ENCODE data around the gene ANKS1A. TPM values are rescaled to one million over a fixed set of nuclear protein-coding genes. Genes with fewer than 3 reads are reported as not detected.

The ANKS1A gene
- total RNA-seq, 1 experiment from 2014 or later: 18.4 TPM

GRCh38 chr6:35069262-35069661 is 180.2 kb downstream of the ANKS1A start:
- no peak for DNase-seq (ENCODE audit: low read depth)

GRCh38 chr6:35070111-35070510 is 181.1 kb downstream of the ANKS1A start:
- DNase-seq (ENCODE audit: low read depth): no peak

GRCh38 chr6:35071347-35071994 is 182.4 kb downstream of the ANKS1A start:
- DNase-seq (ENCODE audit: low read depth): no peak

GRCh38 chr6:35072051-35072697 is 183.1 kb downstream of the ANKS1A start:
- no peak for DNase-seq (ENCODE audit: low read depth)

GRCh38 chr6:35072698-35073055 is 183.6 kb downstream of the ANKS1A start:
- DNase-seq (ENCODE audit: low read depth): no peak

GRCh38 chr6:35073211-35073610 is 184.2 kb downstream of the ANKS1A start:
- DNase-seq (ENCODE audit: low read depth): no peak

DNA sequence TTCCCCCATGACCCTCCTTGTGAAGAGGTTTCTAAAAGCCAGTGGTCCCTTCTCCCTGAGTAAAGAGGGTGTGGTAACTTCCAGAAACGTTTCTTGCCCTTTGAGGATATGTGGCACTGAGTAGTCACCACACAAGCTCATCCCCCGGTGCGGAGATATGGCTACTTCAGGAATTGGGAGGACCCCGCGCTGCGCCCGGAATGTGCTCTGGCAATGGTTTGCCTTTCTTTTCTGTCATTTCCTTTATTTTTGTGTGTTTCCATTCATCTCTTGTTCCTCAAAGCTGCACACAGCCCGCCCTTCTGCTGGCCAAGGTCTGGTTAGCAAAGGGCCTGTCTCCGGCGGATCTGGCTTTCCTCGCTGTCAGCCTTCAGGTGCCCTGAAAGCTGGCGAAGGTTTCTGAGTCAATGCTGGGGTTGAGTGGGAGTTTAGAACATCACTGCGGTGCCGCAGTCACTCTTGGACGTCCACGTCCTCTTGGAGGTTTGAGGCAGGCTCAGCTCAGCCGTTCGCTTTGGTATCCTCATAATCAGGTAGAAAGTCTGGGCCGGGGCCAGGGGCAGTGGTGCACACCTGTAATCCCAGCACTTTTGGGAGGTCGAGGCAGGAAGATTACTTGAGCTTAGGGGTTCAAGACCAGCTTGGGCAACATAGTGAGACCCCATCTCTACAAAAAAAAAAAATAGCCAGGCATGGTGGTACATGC is 184.9 kb downstream of the ANKS1A start:
- no peak for DNase-seq (ENCODE audit: low read depth)

- DNase-seq (ENCODE audit: low read depth): no peak
Observed at GRCh38 chr6:35076997-35077712, 188.1 kb downstream of the ANKS1A start.

DNA sequence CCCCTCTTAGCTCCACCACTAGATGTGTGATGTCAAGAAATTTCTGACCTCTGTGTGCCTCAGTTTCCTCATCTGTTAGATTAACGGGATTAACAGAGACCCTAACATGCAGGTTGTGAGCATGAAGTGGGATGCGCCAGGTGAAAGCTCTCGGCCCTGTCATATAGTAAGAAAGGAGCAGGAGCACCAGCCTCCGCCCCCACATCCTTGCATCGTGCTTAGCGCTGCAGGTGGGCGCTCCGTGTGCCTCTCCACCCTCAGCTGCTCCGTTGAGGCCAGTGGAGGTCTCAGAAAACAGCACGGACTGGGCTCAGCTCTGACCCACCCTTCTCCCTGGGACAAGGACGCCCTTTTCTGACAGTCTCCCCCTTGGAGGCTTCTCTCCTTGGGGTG is 188.7 kb downstream of the ANKS1A start:
- no peak for DNase-seq (ENCODE audit: low read depth)

- no peak for DNase-seq (ENCODE audit: low read depth)
Observed at GRCh38 chr6:35078226-35078850, 189.3 kb downstream of the ANKS1A start.

GRCh38 chr6:35078896-35079295 is 189.8 kb downstream of the ANKS1A start:
- no peak for DNase-seq (ENCODE audit: low read depth)

DNA sequence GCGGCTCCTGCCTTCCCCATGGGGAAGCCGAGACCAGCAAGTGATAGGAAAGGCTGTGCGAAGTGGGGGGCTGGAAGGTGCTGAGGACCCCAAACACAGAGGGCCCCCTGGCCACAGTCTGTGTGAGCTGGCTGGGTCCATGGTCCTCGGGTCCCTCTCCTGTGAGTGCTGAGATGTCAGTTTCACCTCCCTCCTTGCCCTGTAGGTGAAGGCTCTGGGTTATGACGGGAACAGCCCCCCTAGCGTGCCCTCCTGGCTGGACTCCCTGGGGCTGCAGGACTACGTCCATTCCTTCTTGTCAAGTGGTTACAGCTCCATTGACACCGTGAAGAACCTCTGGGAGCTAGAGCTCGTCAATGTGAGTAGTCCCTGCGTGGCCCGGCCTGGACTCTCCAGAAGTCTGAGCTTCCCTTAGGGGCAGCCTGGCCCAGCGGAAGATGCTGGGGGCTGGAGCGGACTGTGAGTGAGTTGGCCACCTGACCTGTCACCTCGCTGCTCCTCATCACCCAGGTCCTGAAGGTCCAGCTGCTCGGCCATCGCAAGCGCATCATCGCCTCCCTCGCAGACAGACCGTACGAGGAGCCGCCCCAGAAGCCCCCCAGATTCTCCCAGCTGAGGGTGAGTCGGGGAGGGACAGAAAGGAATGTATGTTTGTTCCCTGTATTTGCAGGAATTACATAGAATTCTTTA is 190.4 kb downstream of the ANKS1A start:
- no peak for DNase-seq (ENCODE audit: low read depth)

DNA sequence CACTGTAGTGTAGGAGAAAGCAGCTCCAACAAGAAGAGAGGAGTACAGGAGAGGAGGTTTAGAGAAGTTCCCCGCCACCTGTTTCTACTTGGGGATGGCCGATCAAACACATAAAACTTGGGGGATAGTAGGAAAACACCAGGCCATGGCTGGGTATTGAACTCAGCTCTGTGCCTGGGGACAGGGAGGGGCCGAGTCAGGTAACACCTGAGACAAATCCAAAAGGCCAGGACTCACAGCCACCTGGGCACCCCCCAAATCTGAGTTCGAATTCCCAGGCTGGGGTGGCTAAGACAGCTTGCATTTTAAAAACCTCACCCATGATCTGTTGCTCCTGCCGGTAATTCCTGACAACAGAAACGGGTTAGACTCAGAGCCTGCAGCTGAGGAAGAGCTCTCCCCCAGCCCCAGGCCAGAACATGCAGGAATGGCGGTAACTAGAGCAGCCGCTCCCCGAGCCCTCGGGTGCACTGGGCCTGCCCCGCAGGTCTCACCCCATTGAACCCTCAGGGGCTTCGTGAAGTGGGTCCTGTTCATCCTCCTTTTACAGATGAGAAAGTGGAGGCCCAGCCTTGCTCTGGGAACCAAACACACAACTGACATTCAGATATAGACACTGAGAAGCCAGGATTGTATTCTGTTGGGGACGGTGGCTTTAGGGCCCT is 191.1 kb downstream of the ANKS1A start:
- DNase-seq (ENCODE audit: low read depth): no peak

GRCh38 chr6:35080821-35081425 is 191.9 kb downstream of the ANKS1A start:
- DNase-seq (ENCODE audit: low read depth): no peak

GRCh38 chr6:35081426-35081851 is 192.4 kb downstream of the ANKS1A start:
- DNase-seq (ENCODE audit: low read depth): no peak

DNA sequence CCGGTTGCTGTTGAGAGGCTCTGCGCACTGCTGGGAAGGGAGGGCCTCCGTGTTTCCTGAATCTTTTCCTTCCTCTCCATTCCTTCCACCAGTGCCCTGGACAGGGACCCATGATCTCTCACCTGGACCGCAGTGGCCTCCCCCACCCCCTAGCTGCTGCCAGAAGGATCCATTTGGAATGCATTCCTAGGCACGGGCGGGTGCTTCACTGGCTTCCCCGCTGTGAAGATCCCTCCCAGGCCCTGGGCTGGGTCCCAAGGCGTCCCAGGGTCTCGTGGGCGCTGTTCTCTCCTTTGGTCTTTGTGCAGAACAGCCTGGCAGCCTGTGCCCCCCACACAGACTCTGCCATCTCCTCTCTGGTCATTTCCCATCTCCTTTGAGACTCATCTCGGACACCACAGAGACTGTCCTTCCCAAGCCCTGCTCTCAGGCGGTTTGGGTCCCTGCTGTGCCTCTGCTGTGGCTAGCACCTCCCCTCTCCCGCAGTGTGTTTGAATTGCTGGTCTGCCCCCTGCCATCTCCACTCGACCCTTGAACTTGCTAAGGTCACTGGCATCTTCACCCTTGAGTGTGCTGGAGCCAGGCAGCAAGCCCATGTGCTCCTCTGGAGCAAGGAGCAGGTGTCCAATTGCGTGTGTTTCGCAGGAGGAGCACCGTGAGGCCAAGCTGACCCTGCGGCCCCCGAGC is 193.1 kb downstream of the ANKS1A start:
- DNase-seq (ENCODE audit: low read depth): no peak

- DNase-seq (ENCODE audit: low read depth): no peak
Observed at GRCh38 chr6:35082733-35083403, 193.8 kb downstream of the ANKS1A start.

DNA sequence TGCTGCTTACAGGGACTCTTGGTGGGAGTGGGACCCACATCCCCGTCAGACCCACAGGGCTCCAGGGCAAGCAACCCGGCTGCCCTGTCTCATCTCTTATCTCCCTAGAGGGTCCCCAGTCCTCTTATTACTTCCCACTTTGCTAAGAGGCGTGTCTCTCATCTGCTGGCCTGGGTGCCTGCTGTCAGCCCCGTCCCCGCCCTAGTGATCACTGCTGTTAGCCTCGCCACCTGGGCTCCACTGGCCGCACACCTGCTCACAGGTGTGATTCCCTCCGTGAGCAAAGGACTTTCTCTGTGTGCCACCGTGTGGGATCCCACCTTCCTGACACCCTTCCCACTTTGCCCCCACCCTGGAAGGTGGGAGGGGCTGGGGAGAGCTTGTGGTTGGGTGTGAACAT is 194.5 kb downstream of the ANKS1A start:
- DNase-seq (ENCODE audit: low read depth): no peak

DNA sequence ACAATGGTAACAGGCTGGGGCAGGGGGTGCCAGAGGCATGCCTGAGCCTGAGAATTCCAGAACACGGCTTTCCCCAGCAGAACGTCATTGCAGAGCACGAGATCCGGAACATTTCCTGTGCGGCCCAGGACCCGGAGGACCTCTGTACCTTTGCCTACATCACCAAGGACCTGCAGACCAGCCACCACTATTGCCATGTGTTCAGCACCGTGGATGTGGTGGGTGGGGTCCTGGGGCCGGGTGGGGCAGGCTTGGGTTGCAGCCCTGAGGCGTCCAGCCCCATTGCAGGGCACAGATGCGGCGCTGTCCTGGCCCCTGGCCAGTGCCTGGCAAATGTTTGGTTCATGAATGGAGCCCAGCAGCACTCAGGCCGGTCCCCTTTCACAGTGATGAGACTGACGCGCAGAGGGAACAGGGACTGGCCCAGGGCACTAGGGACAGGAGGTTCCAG is 195.0 kb downstream of the ANKS1A start:
- no peak for DNase-seq (ENCODE audit: low read depth)

Data from M059J (cell line).